ENCODE data around the gene TMEM203. TPM values are rescaled to one million over a fixed set of nuclear protein-coding genes. Genes with fewer than 3 reads are reported as not detected.

Gene TMEM203
- total RNA-seq, 4 donors from 2014 or later = 19.4 to 29.6 (median 25.4) TPM

DNA sequence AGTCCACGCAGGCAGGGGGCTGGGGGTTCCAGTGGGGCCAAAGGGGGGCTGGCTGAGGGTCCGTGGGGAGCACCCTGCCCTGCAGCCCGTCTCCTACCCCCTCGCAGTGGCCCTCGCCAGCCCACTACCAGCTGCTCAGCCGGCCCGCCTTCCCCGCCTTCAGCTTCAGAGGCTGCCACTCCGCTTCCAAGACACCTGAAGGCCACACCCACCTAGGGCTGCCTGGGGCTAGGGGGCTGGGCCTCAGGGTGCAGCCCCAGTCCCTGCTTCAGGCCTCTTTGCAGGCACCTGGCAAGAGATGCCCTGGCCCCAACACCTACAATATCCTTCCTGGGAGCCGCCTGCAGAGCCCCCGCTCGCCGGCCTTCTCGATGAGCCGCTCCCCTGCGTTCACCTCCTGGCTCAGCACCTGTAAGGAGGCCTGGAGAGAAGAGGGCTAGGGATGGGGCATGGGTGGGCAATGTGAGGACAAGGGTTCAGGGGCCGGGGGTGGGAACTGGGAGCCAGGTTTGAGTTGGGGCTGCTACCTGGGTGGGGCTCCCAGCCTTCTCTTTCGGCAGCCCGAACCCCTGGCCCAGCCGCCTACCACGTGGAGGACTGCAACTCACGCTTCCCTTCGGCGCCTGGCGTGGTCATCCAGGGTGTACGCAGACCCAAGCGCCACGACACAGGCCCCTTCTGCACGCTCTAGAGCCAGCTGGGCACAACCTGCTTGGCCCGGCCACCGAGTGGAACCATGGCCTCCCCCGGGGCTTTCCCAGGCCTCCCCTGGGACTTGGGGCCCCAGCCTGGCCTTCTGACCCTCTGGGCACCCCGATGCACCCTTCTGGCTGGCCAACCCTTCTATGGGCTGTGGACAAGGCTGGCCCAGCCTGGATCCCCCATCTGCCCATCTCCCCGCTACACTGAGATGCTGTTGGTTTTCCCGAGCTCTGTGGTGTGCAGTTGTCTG, 47.4 kb upstream of the TMEM203 start:
- Histone ChIP-seq H3K4me1 (peaks cover 18 to 40% (median 23%) of the 10 kb centered on the region in 3 donors), H3K9me3 (no peaks in the 10 kb centered on the region), H3K27ac (no peak overlapping the region), H3K36me3 (peaks cover 4 to 18% (median 7%) of the 10 kb centered on the region in 3 donors), H3K27me3 (peaks cover 0 to 6% (median 0%) of the 10 kb centered on the region in 4 donors), H3K4me3 (no peak overlapping the region)
- intact Hi-C loops (cut with DNase I) = no loop called here
- no peak for DNase-seq
- TF ChIP-seq CTCF (IDR thresholded peaks at IDR 0.05) = no peak
- no peak for TF ChIP-seq POLR2A (IDR thresholded peaks at IDR 0.05)
- WGBS, 2 donors = 80 to 85% methylated on average over 1 to 17 of the region's 35 CpGs

- Histone ChIP-seq H3K27ac (no peak overlapping the region), H3K36me3 (peaks cover under 1 to 6% (median 2%) of the 10 kb centered on the region in 3 donors), H3K4me3 (no peak overlapping the region), H3K4me1 (peaks cover 15 to 34% (median 20%) of the 10 kb centered on the region in 3 donors), H3K27me3 (peaks cover 0 to 6% (median 0%) of the 10 kb centered on the region in 4 donors), H3K9me3 (no peaks in the 10 kb centered on the region)
- intact Hi-C loops (cut with DNase I) = no loop called here
- WGBS, 2 donors = 82 to 83% methylated on average over 6 to 9 of the region's 22 CpGs
- no peak for TF ChIP-seq CTCF (IDR thresholded peaks at IDR 0.05)
- TF ChIP-seq POLR2A (IDR thresholded peaks at IDR 0.05) = no peak
- DNase-seq = no peak
These were observed 46.2 kb upstream of the TMEM203 start for GRCh38 chr9:137251490-137252268.

- 47% methylated on average over 3 of the region's 4 CpGs; no CpG with 5 or more reads in 1 of the 2 donors for WGBS, 2 donors
- no peaks in the 10 kb centered on the region for H3K9me3 ChIP-seq
These were observed 45.7 kb upstream of the TMEM203 start, which contains the start of gene STPG3 for GRCh38 chr9:137251194-137251461. TSS of gene STPG3 (plus strand) at chr9:137251286. CDS start at chr9:137251287, 1 bp downstream.

DNA sequence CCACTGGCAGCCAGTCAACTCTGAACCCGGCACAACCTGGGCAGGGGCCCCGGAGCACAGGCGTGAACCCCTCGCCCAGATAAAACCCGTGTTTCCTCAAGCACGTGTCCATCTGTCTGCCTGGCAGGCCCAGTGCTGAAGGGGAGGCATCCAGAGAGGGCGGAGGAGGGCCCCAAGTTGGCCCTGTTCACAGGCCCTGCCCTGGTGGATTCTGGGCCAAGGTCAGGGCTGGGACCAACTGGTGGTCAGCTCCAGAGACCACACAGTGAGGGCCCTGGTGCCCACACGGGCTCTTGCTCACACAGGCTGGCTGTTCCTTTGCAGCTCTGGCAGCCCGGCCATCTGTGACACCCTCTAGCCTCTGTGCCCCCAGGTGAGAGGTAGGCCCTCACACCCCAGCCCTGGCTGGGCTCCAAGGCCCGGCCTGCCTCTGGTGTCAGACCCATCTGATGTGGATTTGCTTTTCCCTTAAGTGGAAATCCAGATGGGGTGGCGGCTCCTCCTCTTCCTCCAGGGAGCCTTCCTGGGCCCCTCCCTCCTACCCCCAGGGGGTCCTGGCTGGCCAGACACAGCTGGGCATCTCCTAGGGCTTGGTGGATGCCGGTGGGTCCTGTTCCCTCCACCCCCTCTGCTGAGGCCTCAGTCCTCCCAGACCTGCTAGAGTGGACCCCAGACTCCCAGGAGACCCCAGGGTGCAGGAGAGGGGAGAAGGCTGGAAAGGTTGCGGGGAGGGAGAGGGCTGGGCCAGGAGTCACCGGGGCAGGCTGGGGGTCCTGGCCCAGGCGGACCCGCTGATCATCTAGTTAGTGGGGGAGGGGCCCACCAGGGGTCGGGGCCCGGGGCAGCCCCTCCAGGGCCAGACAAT, 45.1 kb upstream of the TMEM203 start:
- intact Hi-C loops (cut with DNase I) = no loop called here
- H3K9me3 ChIP-seq = no peaks in the 10 kb centered on the region
- 83% methylated on average over 7 of the region's 18 CpGs; no CpG with 5 or more reads in 1 of the 2 donors for WGBS, 2 donors
- peaks cover 0 to 6% (median 0%) of the 10 kb centered on the region in 4 donors for H3K27me3 ChIP-seq
- H3K4me3 ChIP-seq = no peak overlapping the region
- H3K27ac ChIP-seq = no peak overlapping the region
- DNase-seq = no peak
- H3K36me3 ChIP-seq = no peaks in the 10 kb centered on the region
- peaks cover 6 to 29% (median 10%) of the 10 kb centered on the region in 3 donors for H3K4me1 ChIP-seq
- TF ChIP-seq CTCF (IDR thresholded peaks at IDR 0.05) (no peak), POLR2A (IDR thresholded peaks at IDR 0.05) (no peak)

More at GRCh38 chr9:137251194-137251461, 45.7 kb upstream of the TMEM203 start, which contains the start of gene STPG3:
- no peak for DNase-seq
- Histone ChIP-seq H3K27me3 (peaks cover 0 to 6% (median 0%) of the 10 kb centered on the region in 4 donors), H3K27ac (no peak within 1 kb of the TSS), H3K36me3 (peaks cover 0 to under 1% (median 0%) of the 10 kb centered on the region in 3 donors), H3K4me3 (no peak within 1 kb of the TSS), H3K4me1 (peaks cover 9 to 29% (median 15%) of the 10 kb centered on the region in 3 donors)
- no peak for TF ChIP-seq CTCF (IDR thresholded peaks at IDR 0.05)
- TF ChIP-seq POLR2A (IDR thresholded peaks at IDR 0.05) = no peak
- intact Hi-C loops (cut with DNase I) = no loop called here
